B cell (primary cell): ENCODE data around the gene MED9. TPM values are rescaled to one million over a fixed set of nuclear protein-coding genes. Genes with fewer than 3 reads are reported as not detected.

Experiments used
- ATAC-seq: fragments of 200-7000 bp; cut with Tn5 transposase; one replicate; pipeline ENCODE4 v1.10.0; 2021; ENCODE audit warnings: low read depth, mild to moderate bottlenecking, moderate number of reproducible peaks, moderate library complexity
- CTCF ChIA-PET: fragments of 350-600 bp; sonication (Branson Sonifier 250); formaldehyde crosslinking; loops from one replicate; lab custom pipeline; 2021; ENCODE audit warnings: antibody characterized with exemption, inconsistent platforms; lab: Charles Lee
- POLR2A ChIA-PET: fragments of 350-600 bp; sonication (Branson Sonifier 250); formaldehyde crosslinking; loops from one replicate; lab custom pipeline; 2021; ENCODE audit warnings: antibody characterized with exemption; lab: Charles Lee
- DNase-seq: peaks from one replicate; pipeline ENCODE4 v3.0.0; 2013
- H2AFZ ChIP-seq: 2 replicates; pipeline ENCODE4 v1.6.1; 2012; ENCODE audit warnings: mild to moderate bottlenecking, low read depth, low read length; ENCODE audit not compliant: insufficient read depth, poor library complexity, severe bottlenecking
- H3K27ac ChIP-seq, 2 donors: 1 replicate in 1 of 2; 2 replicates in 1 of 2; pipeline ENCODE4 v1.5.1; 2012 to 2013; ENCODE audit warnings: low read length in 2 of 2, mild to moderate bottlenecking in 2 of 2, moderate library complexity in 1 of 2
- H3K27me3 ChIP-seq, 4 experiments: fragments of 200-600 bp in 1 of 4; sonication (generic) in 1 of 4; replicated peaks in 1 of 4; 1 replicate in 2 of 4; 2 replicates in 2 of 4; pipeline versions ENCODE4 v1.6.1 to v1.7.0; 2013 to 2016; ENCODE audit warnings: low read length in 3 of 4, mild to moderate bottlenecking in 2 of 4, mixed read lengths in 1 of 4, moderate library complexity in 1 of 4; ENCODE audit not compliant: insufficient read depth in 4 of 4, control insufficient read depth in 3 of 4; ENCODE audit errors: control extremely low read depth in 1 of 4
- H3K36me3 ChIP-seq, 2 experiments: replicated peaks in 1 of 2; 1 replicate in 1 of 2; 2 replicates in 1 of 2; pipeline versions ENCODE4 v1.6.1 to v1.7.1; 2013; ENCODE audit warnings: low read length in 1 of 2; ENCODE audit not compliant: insufficient read depth in 2 of 2, control insufficient read depth in 1 of 2; ENCODE audit errors: control extremely low read depth in 1 of 2, extremely low read depth in 1 of 2
- H3K4me1 ChIP-seq, 2 donors: fragments of 200-600 bp in 1 of 2; sonication (generic) in 1 of 2; 1 replicate in 1 of 2; 2 replicates in 1 of 2; pipeline versions ENCODE4 v1.5.1 to v1.6.1; 2013 to 2017; ENCODE audit warnings: low read length in 2 of 2; ENCODE audit not compliant: control insufficient read depth in 2 of 2, insufficient read depth in 2 of 2
- H3K4me2 ChIP-seq: replicated peaks from 2 replicates; pipeline ENCODE3; 2012; ENCODE audit warnings: mild to moderate bottlenecking, low read depth, low read length; ENCODE audit not compliant: poor library complexity, severe bottlenecking
- H3K4me3 ChIP-seq, 5 experiments: fragments of 200-600 bp in 1 of 5; sonication (generic) in 1 of 5; 1 replicate in 3 of 5; 2 replicates in 2 of 5; pipeline versions ENCODE4 v1.5.1 to v1.7.0; 2011 to 2016; ENCODE audit warnings: low read length in 4 of 5, mild to moderate bottlenecking in 4 of 5, low read depth in 2 of 5, control low read depth in 1 of 5, moderate library complexity in 1 of 5; ENCODE audit not compliant: insufficient read depth in 1 of 5; ENCODE audit errors: control extremely low read depth in 1 of 5, extremely low read depth in 1 of 5
- H3K79me2 ChIP-seq: fragments of 200-600 bp; sonication (generic); one replicate; pipeline ENCODE4 v1.6.0; 2016; ENCODE audit warnings: low read length; ENCODE audit not compliant: control insufficient read depth, insufficient read depth
- H3K9ac ChIP-seq: fragments of 200-600 bp; sonication (generic); 2 replicates; pipeline ENCODE4 v1.6.1; 2017; ENCODE audit warnings: mild to moderate bottlenecking, low read length, moderate library complexity
- H3K9me3 ChIP-seq, 3 donors: one replicate each; pipeline versions ENCODE4 v1.6.1 to v1.7.1; 2013; ENCODE audit warnings: low read length in 2 of 3; ENCODE audit not compliant: control insufficient read depth in 2 of 3, insufficient read depth in 1 of 3; ENCODE audit errors: control extremely low read depth in 1 of 3
- H4K20me1 ChIP-seq: 2 replicates; pipeline ENCODE4 v1.6.0; 2012; ENCODE audit warnings: mild to moderate bottlenecking, low read length; ENCODE audit not compliant: insufficient read depth, control insufficient read depth, poor library complexity, severe bottlenecking
- H3K27ac Mint-ChIP-seq: one replicate; pipeline ENCODE4 v1.8.0; 2021; ENCODE audit warnings: mixed read lengths
- H3K27me3 Mint-ChIP-seq: one replicate; pipeline ENCODE4 v1.8.0; 2021; ENCODE audit warnings: mixed read lengths
- H3K4me1 Mint-ChIP-seq: one replicate; pipeline ENCODE4 v1.8.0; 2021; ENCODE audit warnings: mixed read lengths
- H3K4me3 Mint-ChIP-seq: one replicate; pipeline ENCODE4 v1.8.0; 2021; ENCODE audit warnings: mixed read lengths
- H3K9me3 Mint-ChIP-seq: one replicate; pipeline ENCODE4 v1.8.0; 2022; ENCODE audit warnings: mixed read lengths; ENCODE audit not compliant: insufficient read depth
- EZH2 ChIP-seq: IDR thresholded peaks from 2 replicates; pipeline ENCODE4 v1.6.1; 2012; ENCODE audit warnings: borderline replicate concordance, low read depth, mild to moderate bottlenecking, moderate library complexity, low read length; ENCODE audit not compliant: insufficient read depth, poor library complexity, severe bottlenecking
- WGBS: methylation state at CpG from one replicate; pipeline ENCODE4 v1.1.5; 2013; ENCODE audit warnings: missing lambda C conversion rate; ENCODE audit not compliant: insufficient coverage; 5-methylcytosine and 5-hydroxymethylcytosine counted together
- intact Hi-C: fragments of 100-400 bp; cut with micrococcal nuclease; formaldehyde crosslinking; loops from one replicate; pipeline ENCODE4 v1.10.0; 2022
- polyA plus RNA-seq: library from polyadenylated mRNA; depleted of rRNA; stranded (reverse); fragments of >200 nt; gene quantifications from 2 replicates; pipeline ENCODE4 v1.2.3, GENCODE V29; 2012
- total RNA-seq, 2 donors: library from RNA; stranded (reverse); fragments of 120-200 nt in 1 of 2; gene quantifications; 1 replicate in 1 of 2; 2 replicates in 1 of 2; pipeline versions ENCODE4 v1.2.3 to v1.2.4, GENCODE V29; 2013 to 2022
- TF ChIP-seq, protein P1 (sequence below): fragments of 200-600 bp; IDR thresholded peaks from one replicate; pipeline ENCODE4 v1.8.0; 2022; ENCODE audit warnings: antibody characterized with exemption, mild to moderate bottlenecking

The MED9 gene
- total and polyA plus RNA-seq, 2 donors (not counting 1 experiment from before 2014, with no cell fraction given): 11.6 to 18.9 TPM

DNA sequence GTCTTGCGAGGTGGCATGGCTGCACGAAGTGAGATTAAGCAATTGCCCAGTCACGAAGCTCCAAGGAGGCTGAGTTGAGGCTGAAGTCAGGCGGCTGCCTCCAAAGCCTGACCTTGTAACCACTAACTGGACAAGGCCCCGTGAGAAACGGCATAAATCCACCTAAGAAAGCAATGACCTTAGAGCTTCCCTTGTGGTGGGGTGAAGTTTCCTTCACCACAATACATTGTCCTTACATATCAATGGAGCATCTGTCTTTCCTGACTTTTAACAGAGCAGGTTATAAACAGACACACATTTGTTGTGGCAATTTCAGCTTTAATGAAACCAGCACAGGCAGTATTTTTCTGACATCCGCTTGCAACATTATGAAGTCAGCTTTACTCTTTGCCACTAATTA, 2.5 kb upstream of the MED9 start:
- ChIA-PET CTCF (interaction anchor here (1.2 kb wide), 1 partner anchor 119 kb away, joined by 3 read pairs; no protein-coding TSS in a partner anchor), POLR2A (no interaction called here)
- no peak overlapping the region for H3K4me3 ChIP-seq
- H3K4me2 ChIP-seq: no peak overlapping the region
- peaks cover 31% of the 10 kb centered on the region for H3K79me2 ChIP-seq
- ATAC-seq: no peak
- WGBS: 81% methylated on average over 4 of the region's 7 CpGs
- no peak for DNase-seq
- no peaks in the 10 kb centered on the region for H3K36me3 ChIP-seq
- H3K27me3 ChIP-seq: no peaks in the 10 kb centered on the region
- no peak overlapping the region for H3K27ac ChIP-seq
- Mint-ChIP-seq H3K4me3 (no peak overlapping the region), H3K9me3 (no peaks in the 10 kb centered on the region), H3K4me1 (peaks cover 24% of the 10 kb centered on the region), H3K27me3 (peaks cover 11% of the 10 kb centered on the region), H3K27ac (no peak overlapping the region)
- H2AFZ ChIP-seq: no peak overlapping the region
- no peak for TF ChIP-seq EZH2
- TF ChIP-seq, protein P1, sequence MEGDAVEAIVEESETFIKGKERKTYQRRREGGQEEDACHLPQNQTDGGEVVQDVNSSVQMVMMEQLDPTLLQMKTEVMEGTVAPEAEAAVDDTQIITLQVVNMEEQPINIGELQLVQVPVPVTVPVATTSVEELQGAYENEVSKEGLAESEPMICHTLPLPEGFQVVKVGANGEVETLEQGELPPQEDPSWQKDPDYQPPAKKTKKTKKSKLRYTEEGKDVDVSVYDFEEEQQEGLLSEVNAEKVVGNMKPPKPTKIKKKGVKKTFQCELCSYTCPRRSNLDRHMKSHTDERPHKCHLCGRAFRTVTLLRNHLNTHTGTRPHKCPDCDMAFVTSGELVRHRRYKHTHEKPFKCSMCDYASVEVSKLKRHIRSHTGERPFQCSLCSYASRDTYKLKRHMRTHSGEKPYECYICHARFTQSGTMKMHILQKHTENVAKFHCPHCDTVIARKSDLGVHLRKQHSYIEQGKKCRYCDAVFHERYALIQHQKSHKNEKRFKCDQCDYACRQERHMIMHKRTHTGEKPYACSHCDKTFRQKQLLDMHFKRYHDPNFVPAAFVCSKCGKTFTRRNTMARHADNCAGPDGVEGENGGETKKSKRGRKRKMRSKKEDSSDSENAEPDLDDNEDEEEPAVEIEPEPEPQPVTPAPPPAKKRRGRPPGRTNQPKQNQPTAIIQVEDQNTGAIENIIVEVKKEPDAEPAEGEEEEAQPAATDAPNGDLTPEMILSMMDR: no peak
- peaks cover 18% of the 10 kb centered on the region for H4K20me1 ChIP-seq
- H3K9ac ChIP-seq: no peak overlapping the region
- intact Hi-C loops: no loop called here
- no peaks in the 10 kb centered on the region for H3K9me3 ChIP-seq
- H3K4me1 ChIP-seq: peaks cover 12 to 17% of the 10 kb centered on the region in 2 donors

DNA sequence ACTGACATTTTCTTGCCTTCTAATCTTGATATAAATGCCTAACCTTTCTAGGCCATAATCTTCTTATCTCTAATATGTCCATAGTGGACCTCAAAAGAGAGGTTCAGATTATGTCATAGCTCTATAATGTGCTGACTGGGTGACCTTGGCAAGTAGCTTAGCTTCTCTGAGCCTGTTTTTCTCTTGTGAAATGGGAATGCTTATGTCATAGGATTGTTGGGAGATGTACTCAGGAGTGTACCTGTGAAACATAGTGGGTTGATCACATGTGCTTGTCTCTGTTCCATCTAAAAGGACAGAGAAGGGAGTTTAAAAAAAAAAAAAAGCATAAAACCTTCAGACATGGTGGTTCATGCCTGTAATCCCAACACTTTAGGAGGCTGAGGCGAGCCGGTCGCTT, 2.4 kb downstream of the MED9 start:
- Histone ChIP-seq H3K36me3 (peaks cover 0 to 2% of the 10 kb centered on the region in 2 experiments), H3K4me1 (peaks cover 12 to 17% of the 10 kb centered on the region in 2 donors), H3K9me3 (no peaks in the 10 kb centered on the region), H3K27me3 (no peaks in the 10 kb centered on the region), H3K27ac (no peak overlapping the region), H3K4me2 (no peak overlapping the region), H3K9ac (no peak overlapping the region), H3K79me2 (peaks cover 72% of the 10 kb centered on the region), H2AFZ (no peak overlapping the region), H3K4me3 (no peak overlapping the region), H4K20me1 (peaks cover 55% of the 10 kb centered on the region)
- H3K27me3 Mint-ChIP-seq: no peaks in the 10 kb centered on the region
- peak overlapping the region; percentile 16 for H3K4me3 Mint-ChIP-seq
- H3K27ac Mint-ChIP-seq: no peak overlapping the region
- intact Hi-C loops: loop anchor here (5.0 kb wide), 1 partner anchor 827 kb away; the partner anchor contains the start of gene ZNF624
- H3K9me3 Mint-ChIP-seq: no peaks in the 10 kb centered on the region
- CTCF ChIA-PET: no interaction called here
- WGBS: 100% methylated on average over 2 of the region's 3 CpGs
- DNase-seq (no peak), ATAC-seq (no peak)
- POLR2A ChIA-PET: no interaction called here
- peaks cover 48% of the 10 kb centered on the region for H3K4me1 Mint-ChIP-seq
- TF ChIP-seq, protein P1: no peak
- no peak for TF ChIP-seq EZH2
